Transverse colon (tissue), 4 donors: ENCODE data around the gene ACAD9. TPM values are rescaled to one million over a fixed set of nuclear protein-coding genes. Genes with fewer than 3 reads are reported as not detected.

Experiments used
- DNase-seq: peaks from one replicate; pipeline ENCODE4 v3.0.0-alpha.2; 2019
- H3K27ac ChIP-seq, 4 donors: fragments of 200-600 bp; sonication (generic); 2 replicates each; pipeline ENCODE4 v1.5.1; 2016 to 2018; ENCODE audit warnings: inconsistent platforms in 4 of 4
- H3K27me3 ChIP-seq: fragments of 200-600 bp; sonication (generic); 2 replicates; pipeline ENCODE4 v1.5.1; 2017; ENCODE audit warnings: inconsistent platforms
- H3K36me3 ChIP-seq, 4 donors: fragments of 200-600 bp; sonication (generic); 2 replicates each; pipeline ENCODE4 v1.5.1; 2017 to 2019; ENCODE audit warnings: inconsistent platforms in 4 of 4
- H3K4me1 ChIP-seq, 4 donors: fragments of 200-600 bp; sonication (generic); 2 replicates each; pipeline ENCODE4 v1.5.1; 2017 to 2020; ENCODE audit warnings: inconsistent platforms in 4 of 4
- H3K4me3 ChIP-seq, 4 donors: fragments of 200-600 bp; sonication (generic); 1 replicate in 1 of 4; 2 replicates in 3 of 4; pipeline versions ENCODE4 v1.5.1 to v1.6.1; 2017 to 2019; ENCODE audit warnings: inconsistent platforms in 4 of 4
- H3K9me3 ChIP-seq, 2 donors: fragments of 200-600 bp; sonication (generic); 2 replicates each; pipeline ENCODE4 v1.5.1; 2017 to 2019; ENCODE audit warnings: inconsistent platforms in 2 of 2
- CTCF ChIP-seq, 5 experiments: fragments of 200-600 bp in 3 of 5; fragments of 450-650 bp in 2 of 5; sonication (generic) in 3 of 5; IDR thresholded peaks; 1 replicate in 2 of 5; 2 replicates in 3 of 5; pipeline ENCODE4 v1.5.1; 2016 to 2017; ENCODE audit warnings: antibody characterized with exemption in 5 of 5, inconsistent platforms in 3 of 5, mild to moderate bottlenecking in 2 of 5, moderate library complexity in 1 of 5
- EP300 ChIP-seq: sonication (generic); formaldehyde crosslinking; IDR thresholded peaks from one replicate; pipeline ENCODE4 v1.6.1; 2017; ENCODE audit warnings: antibody characterized with exemption, low read depth
- POLR2A ChIP-seq: fragments of 450-650 bp; IDR thresholded peaks from one replicate; pipeline ENCODE4 v1.6.1; 2016; ENCODE audit warnings: antibody characterized with exemption, mild to moderate bottlenecking, moderate library complexity
- POLR2AphosphoS5 ChIP-seq, 3 donors: sonication (generic); formaldehyde crosslinking; IDR thresholded peaks; one replicate each; pipeline ENCODE4 v1.6.1; 2016; ENCODE audit warnings: antibody characterized with exemption in 3 of 3
- WGBS, 2 donors: methylation state at CpG; one replicate each; pipeline ENCODE4 v1.1.5; 2018; ENCODE audit warnings: low coverage in 1 of 2; 5-methylcytosine and 5-hydroxymethylcytosine counted together
- in situ Hi-C, 4 donors: fragments of 200-750 bp; cut with MboI; loops; one replicate each; pipeline versions ENCODE4 v1.15.0 to v1.15.1; 2017; ENCODE audit warnings: low sequenced_read_pairs in 3 of 4, low pct_ligation_motif_present in 1 of 4, low pct_unique_long_range_greater_than_20kb in 1 of 4
- intact Hi-C: fragments of 100-400 bp; cut with DNase I; formaldehyde crosslinking; loops from one replicate; pipeline ENCODE4 v1.15.1; 2023; ENCODE audit warnings: low total_unique reads
- total RNA-seq, 4 donors: library from RNA; depleted of rRNA; stranded (reverse); fragments of >200 nt; gene quantifications; one replicate each; pipeline ENCODE4 v1.1.0, GENCODE V29; 2016

ACAD9 gene
- total RNA-seq, 4 donors from 2014 or later = 37.3 to 158 (median 85.0) TPM

GRCh38 chr3:128906804-128907525, 27.5 kb downstream of the ACAD9 start:
- peaks cover 0 to 51% (median 20%) of the 10 kb centered on the region in 4 donors for H3K36me3 ChIP-seq
- no peak for DNase-seq
- H3K27ac ChIP-seq = no peak overlapping the region
- WGBS, 2 donors = 67 to 82% methylated on average over 1 to 7 of the region's 7 CpGs
- TF ChIP-seq EP300 = no peak
- no peak for TF ChIP-seq CTCF (IDR thresholded peaks at IDR 0.05)
- no peak for TF ChIP-seq POLR2AphosphoS5 (IDR thresholded peaks at IDR 0.05)
- no peak for TF ChIP-seq POLR2A
- no peaks in the 10 kb centered on the region for H3K9me3 ChIP-seq
- H3K4me1 ChIP-seq = no peaks in the 10 kb centered on the region
- no peaks in the 10 kb centered on the region for H3K27me3 ChIP-seq
- intact Hi-C loops (no loop called here), in situ Hi-C loops (no loop called here)
- H3K4me3 ChIP-seq = no peak overlapping the region

GRCh38 chr3:128907706-128908445, 28.5 kb downstream of the ACAD9 start:
- no peak overlapping the region for H3K27ac ChIP-seq
- H3K4me1 ChIP-seq = no peaks in the 10 kb centered on the region

GRCh38 chr3:128908951-128909350, 29.5 kb downstream of the ACAD9 start:
- 98% methylated on average over 6 of the region's 6 CpGs; no CpG with 5 or more reads in 1 of the 2 donors for WGBS, 2 donors
- no peaks in the 10 kb centered on the region for H3K27me3 ChIP-seq
- in situ Hi-C loops = no loop called here

More at GRCh38 chr3:128907706-128908445, 28.5 kb downstream of the ACAD9 start:
- Histone ChIP-seq H3K9me3 (no peaks in the 10 kb centered on the region), H3K36me3 (peaks cover 0 to 50% (median 18%) of the 10 kb centered on the region in 4 donors), H3K27me3 (no peaks in the 10 kb centered on the region), H3K4me3 (no peak overlapping the region)
- 93% methylated on average over 15 of the region's 15 CpGs; no CpG with 5 or more reads in 1 of the 2 donors for WGBS, 2 donors
- intact Hi-C loops (no loop called here), in situ Hi-C loops (no loop called here)
- DNase-seq = no peak
- no peak for TF ChIP-seq POLR2A
- TF ChIP-seq EP300 = no peak
- TF ChIP-seq CTCF (IDR thresholded peaks at IDR 0.05) = no peak
- TF ChIP-seq POLR2AphosphoS5 (IDR thresholded peaks at IDR 0.05) = no peak

More at GRCh38 chr3:128908951-128909350, 29.5 kb downstream of the ACAD9 start:
- DNase-seq = no peak
- Histone ChIP-seq H3K4me1 (no peaks in the 10 kb centered on the region), H3K36me3 (peaks cover 0 to 47% (median 18%) of the 10 kb centered on the region in 4 donors), H3K27ac (no peak overlapping the region), H3K4me3 (no peak overlapping the region), H3K9me3 (no peaks in the 10 kb centered on the region)
- no peak for TF ChIP-seq POLR2AphosphoS5 (IDR thresholded peaks at IDR 0.05)
- TF ChIP-seq CTCF (IDR thresholded peaks at IDR 0.05) = no peak
- TF ChIP-seq EP300 = no peak
- TF ChIP-seq POLR2A = no peak
- intact Hi-C loops = no loop called here
